Peyer's patch (tissue), 4 donors: ENCODE results near the gene KLHDC7A.

Experiments
- POLR2A ChIP-seq, 2 donors: fragments of 450-650 bp; IDR thresholded peaks; one replicate each; pipeline ENCODE4 v1.5.1; 2017; ENCODE audit warnings: antibody characterized with exemption in 2 of 2, mild to moderate bottlenecking in 2 of 2, moderate library complexity in 2 of 2
- TF ChIP-seq, protein P1 (sequence below), 6 experiments: fragments of 450-650 bp in 4 of 6; fragments of 200-600 bp in 2 of 6; sonication (generic) in 1 of 6; IDR thresholded peaks; one replicate each; pipeline ENCODE4 v1.5.1; 2017 to 2019; ENCODE audit warnings: antibody characterized with exemption in 6 of 6, mild to moderate bottlenecking in 3 of 6, moderate library complexity in 1 of 6

DNA sequence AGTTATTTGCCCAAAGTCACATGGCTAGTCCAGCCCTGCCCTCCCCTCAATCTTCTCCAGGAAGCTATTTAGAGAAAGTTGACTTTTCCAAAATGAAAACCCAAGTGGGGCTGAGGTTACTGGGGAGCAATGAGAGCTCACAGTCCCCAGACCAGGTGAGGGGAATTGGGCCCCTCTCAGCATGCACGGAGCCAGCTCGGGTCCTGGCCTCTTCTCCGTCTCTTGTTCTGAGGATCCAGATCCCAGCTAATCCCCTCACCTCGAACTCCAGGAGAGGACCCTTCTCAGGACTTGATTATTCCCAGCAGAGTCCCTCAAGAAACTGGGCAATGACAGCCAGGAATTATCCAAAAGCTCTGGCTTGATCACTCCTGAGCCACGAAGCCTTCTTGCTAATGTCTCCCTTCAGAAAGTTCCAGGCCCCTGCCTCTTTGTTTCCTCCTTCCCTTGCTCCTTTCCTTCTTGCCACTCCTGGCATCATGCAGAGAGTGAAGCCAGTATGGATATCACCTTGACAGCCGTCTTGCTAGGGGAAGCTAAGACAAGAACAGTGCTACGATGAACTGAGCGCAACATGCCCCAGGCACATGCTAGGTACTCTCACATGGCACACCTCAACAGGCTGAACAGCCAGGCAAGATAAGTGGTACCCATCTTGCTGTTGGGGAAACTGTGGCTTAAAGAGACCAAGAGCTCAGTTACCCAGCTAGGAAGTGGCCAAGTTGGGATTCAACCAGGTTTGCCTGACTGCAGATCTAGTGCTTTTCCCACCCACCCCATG lies 51.9 kb downstream of the KLHDC7A start:
- TF ChIP-seq, protein P1, sequence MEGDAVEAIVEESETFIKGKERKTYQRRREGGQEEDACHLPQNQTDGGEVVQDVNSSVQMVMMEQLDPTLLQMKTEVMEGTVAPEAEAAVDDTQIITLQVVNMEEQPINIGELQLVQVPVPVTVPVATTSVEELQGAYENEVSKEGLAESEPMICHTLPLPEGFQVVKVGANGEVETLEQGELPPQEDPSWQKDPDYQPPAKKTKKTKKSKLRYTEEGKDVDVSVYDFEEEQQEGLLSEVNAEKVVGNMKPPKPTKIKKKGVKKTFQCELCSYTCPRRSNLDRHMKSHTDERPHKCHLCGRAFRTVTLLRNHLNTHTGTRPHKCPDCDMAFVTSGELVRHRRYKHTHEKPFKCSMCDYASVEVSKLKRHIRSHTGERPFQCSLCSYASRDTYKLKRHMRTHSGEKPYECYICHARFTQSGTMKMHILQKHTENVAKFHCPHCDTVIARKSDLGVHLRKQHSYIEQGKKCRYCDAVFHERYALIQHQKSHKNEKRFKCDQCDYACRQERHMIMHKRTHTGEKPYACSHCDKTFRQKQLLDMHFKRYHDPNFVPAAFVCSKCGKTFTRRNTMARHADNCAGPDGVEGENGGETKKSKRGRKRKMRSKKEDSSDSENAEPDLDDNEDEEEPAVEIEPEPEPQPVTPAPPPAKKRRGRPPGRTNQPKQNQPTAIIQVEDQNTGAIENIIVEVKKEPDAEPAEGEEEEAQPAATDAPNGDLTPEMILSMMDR (IDR thresholded peaks at IDR 0.05): no peak
- no peak for TF ChIP-seq POLR2A (IDR thresholded peaks at IDR 0.05)
